NCI-H1417 treated with DMSO at 0.1 percent for 48 hours (cell line): ENCODE data around the gene ZNF516.

Source experiments
- DNase-seq: peaks from one replicate; lab custom pipeline; 2025; lab: John Stamatoyannopoulos, UW

ZNF516 gene

DNA sequence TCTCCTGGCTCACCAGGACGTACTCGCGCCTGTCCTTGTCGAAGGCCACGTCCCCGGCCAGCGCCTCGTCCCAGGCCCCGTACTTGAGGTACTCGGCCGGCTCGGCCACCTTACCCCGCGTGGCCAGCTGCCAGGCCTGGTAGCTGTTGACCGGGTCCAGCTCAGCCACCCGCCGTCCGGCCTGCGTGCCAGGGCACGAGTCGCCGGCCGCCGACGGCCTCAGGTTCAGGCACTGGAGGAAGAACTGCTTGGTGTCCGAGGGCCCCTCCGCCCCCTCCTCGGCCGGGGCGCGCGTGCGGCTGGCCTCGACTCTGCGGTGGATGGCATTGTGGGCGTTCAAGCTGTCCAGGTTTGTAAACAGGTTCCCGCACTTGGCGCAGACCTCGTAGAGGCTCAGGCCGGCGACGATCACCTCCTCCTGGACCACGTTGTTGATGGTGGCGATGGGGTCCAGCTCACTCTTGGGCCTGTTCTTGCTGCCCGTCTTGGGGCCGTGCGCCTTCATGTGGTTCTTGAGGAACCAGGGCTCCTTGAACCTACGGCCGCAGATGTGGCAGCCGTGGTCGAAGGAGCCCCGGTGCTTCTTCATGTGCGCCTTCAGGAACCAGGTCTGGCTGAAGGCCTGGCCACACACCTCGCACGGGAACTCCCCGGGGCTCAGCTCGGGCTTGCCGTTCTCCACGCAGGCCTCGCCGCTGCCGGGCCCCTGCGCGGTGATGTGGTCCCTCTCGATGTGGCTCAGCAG, 53.2 kb downstream of the ZNF516 start:
- no peak for DNase-seq

DNA sequence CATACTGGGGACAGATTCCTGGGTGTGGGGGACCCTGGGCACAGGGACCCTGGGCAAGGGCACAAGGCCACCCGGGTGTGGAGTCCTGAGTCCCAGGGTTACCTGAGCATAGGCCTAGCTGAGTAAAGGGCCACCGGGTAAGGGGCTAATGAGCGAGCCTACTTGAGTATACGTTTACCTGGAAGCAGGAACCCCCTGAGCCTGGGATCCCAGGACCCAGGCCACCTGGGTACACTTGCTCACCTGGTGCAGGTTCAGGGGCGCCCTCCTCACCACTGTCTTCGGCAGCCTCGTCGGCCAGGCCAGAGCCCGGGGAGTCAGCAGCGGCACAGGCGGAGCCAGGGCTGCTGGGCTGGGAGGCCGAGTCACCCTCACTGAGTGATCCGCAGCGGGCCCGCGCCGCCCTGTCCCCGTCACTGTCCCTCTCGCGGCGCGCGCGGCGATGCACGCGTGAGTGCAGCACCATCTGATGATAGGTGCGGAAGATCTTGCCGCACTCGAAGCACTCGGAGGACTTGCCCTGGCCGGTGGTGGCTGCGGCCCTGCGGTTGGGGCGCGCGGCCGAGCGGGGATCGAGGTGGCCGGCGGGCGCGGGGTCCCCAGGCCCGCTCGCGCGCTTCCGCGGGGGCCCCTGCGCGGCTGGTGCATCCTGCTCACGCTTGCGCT, 53.9 kb downstream of the ZNF516 start:
- DNase-seq: no peak

GRCh38 chr18:76437910-76438309, 57.1 kb downstream of the ZNF516 start:
- DNase-seq: no peak

DNA sequence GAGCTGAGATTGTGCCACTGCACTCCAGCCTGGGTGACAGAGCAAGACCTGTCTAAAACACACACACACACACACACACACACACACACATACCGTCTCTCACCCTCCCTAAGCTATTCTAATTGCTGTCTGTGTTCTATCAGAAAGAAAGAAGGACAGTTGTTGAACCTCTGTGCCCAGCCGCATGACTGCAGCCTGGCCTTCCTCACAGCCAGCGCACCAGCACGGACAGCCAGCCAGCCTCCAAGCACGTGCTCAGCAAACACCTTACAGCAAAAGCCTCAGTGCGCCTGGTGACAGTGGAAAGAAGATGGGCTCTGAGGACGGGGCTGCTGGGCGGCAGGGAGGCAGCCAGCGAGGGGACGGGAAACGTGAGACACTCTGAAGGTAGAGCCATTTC, 58.0 kb downstream of the ZNF516 start:
- DNase-seq: no peak

GRCh38 chr18:76436342-76436741, 58.7 kb downstream of the ZNF516 start:
- DNase-seq: no peak

- no peak for DNase-seq
Observed at GRCh38 chr18:76435316-76435989, 59.6 kb downstream of the ZNF516 start.

DNA sequence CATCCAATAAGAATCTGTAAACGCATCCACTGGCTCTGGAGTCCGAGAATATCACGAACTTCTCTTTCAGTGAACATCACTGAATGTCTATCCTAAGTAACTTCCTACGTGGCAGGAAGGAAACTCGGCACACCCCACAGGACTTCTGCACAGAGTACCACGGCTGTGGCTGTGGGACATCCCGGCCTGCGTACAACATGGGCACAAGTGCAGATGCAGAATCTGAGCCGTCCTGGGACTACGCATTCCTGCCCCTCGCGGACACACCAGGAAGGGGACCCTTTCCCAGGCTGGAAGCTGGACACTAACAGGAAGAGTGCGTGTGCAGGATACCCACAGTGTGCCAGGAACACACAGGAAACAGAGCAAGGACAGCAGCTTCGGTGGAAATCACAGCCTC, 60.6 kb downstream of the ZNF516 start:
- no peak for DNase-seq

DNA sequence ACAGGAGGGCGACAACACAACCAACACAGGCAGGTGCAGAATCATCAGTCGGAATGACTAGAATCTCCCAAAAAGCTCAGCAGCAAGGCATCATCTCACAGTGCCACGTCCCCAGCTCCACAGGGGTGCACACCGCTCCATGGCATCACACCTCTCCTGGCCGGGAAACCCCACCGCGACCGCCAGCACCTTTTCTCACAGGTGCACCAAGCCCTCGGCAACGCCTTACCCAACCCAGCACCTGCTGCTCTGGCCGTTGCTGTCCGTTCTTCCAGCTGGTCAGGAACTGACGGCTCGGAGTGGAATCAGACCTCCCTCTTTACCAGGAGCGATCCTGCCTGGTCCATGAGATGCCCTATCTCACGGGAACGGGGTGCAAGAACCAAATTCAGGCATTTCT, 61.3 kb downstream of the ZNF516 start:
- DNase-seq: no peak

GRCh38 chr18:76432970-76433767, 61.9 kb downstream of the ZNF516 start:
- no peak for DNase-seq

DNA sequence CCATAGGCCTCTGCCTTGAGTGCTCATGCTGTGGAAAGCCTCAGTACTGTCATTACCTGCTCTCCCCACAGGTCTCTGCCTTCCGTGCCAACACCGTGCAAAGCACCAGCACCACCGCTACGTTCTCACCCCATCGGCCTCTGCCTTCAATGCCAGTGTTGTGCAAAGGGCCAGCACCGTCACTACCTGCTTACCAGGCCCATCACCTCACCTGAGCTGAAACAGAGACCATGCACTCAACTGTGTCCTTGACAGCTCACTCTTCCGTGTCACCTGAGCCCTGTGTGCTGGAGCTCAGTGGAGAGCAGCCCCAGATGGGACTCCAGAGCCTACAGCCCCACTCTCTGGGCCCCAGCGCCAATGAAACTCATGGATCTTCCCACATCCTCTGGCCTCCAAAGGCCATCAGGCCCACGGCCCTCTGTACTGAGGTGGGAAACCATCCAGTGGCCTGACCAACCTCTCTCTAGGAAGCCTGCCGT, 62.7 kb downstream of the ZNF516 start:
- DNase-seq: no peak

DNA sequence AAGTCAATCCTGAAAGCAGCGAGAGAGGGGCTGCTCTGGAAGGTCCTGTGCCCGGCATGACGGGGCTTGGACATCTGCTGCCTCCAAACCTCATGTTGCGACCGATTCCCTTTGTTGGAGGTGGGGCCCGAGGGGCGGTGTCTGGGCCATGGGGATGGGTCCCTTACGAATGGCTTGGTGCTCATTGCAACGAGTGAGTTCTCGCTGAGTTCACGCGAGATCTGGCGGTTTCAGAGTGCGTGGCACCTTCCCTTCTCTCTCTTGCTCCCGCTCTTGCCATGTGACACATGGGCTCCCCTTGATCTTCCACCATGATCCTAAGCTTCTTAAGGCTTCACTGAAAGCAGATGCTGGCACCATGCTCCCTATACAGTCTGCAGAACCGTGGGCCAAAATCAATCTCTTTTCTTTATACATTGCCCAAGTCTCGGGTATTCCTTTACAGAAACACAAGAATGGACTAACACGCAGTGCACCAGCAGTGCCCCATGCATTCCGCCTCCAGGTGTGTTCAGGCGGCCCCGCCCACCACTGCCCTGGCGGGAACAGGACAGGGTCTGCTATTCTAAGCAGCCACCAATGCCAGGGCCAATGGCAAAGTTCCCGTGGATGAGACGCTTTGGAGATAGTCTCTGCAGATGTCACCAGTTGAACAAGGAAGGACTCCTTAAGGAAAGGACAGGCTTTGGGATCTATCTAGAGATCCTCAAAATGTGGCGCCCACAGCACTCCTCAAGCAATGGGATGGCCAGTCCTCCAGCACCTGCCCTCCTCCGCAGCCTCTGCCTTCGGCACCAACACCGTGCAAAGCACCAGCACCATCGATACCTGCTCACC, 63.4 kb downstream of the ZNF516 start:
- no peak for DNase-seq

- DNase-seq: no peak
Observed at GRCh38 chr18:76430636-76431035, 64.4 kb downstream of the ZNF516 start.

- DNase-seq: no peak
Observed at GRCh38 chr18:76429262-76430126, 65.5 kb downstream of the ZNF516 start.

DNA sequence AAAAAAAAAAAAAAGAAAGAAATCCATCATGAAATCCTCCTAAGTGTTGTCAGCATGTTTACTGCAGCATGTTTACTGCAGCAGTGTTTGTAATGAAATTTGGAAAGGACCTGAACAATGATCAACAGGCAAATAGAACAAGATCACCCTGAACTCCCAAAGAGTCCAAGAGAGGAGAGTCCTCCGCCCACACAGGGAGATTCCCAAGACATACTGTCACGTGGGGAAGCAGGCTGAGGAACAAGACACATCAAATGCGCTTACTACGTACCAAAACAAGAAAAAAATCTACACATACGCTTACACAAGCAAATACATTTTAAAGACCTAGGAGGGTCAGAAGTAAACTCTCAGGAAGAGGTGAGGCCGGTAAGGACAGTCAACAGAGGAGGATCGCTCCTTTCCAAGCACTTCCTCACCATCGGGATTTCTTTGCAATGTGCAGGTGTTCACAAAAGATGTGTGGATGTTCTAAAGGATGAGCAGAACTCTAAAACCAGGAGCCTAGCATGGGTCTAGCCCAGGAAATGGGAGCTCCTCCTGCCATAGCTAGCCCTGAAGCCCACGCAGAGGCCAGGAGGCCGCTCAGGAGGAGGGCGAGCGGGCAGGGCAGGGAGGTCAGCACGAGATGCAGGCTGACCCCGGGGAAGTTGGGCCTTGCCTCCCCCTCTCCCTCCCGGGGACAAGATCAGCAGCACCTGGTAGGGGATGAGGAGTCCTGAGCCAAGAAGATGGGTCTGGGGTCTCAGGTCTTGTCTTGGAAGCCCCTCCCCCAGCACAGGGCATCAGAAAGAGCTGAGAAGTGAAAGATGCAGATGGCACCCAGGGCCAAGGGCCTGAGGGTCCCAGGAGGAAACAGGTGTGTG, 66.4 kb downstream of the ZNF516 start:
- no peak for DNase-seq

- no peak for DNase-seq
Observed at GRCh38 chr18:76426737-76427305, 68.2 kb downstream of the ZNF516 start.

DNA sequence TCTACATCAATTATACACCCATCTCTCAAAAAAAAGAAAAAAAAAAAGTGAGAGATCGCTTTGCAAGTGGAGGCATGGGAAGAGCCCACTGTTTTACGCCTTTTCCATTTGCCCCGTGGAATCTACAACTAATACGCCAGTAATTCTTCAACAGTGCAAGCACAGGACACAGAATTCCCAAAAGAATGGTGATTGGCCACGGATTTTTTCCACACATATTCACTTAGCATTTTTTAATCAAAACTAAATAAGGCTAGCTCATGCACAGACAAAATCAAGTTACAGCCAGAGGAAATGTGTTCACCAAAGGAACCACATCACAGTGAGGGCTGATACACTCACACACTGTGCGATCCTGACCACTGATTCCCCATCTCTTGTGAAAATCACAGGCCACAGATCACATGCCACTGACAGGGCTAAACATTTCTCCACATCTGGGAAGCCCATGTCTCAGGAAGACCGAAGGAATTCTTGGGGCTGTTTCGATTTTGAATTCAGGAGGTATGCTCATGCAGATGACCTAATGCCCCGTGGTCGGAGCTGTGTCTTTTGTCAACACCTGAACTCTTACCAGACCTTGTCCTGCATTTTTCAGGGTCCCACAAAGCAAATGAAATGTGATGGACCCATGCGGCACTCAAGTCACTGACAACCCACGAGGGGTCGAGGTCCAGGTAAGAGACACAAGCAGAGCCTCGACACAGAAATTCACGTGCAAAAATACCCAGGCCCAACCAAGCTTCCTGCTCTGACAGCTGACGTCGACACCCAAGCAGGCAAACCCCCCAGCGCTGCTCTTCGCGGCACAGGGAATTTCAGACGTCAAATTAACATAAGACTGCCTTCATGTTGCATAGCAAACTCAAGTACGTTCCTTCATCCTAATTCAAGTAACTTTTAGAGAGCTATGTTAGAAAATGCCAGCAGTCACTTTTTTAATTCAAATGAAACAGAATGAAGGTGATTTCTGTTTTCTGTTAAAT, 69.6 kb downstream of the ZNF516 start:
- DNase-seq: no peak

DNA sequence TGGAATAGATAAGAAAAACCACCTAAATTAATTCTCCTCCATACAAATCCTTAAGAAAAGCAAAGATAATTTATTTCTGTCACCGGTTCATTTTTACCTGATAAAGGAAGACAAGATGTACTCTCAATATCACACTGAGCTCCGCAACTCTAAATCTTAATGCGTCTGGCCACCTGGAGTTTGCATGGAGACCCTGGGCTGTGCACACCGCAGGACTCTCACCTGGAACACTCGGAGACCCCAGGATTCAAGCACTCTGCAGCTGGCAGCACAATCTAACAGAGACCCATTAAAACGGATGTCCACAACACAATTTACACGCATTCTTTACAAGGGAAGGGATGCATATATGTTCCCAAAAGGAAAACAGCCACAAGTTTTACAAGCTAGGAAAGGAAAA, 72.2 kb downstream of the ZNF516 start:
- no peak for DNase-seq

GRCh38 chr18:76422121-76422520, 72.9 kb downstream of the ZNF516 start:
- DNase-seq: no peak
